Neural progenitor cell (in vitro differentiated cells): ENCODE data around the gene KRTAP9-8.

Experiments
- CTCF ChIP-seq: fragments of 200-600 bp; sonication (generic); IDR thresholded peaks from 2 replicates; pipeline ENCODE4 v1.5.1; 2017; ENCODE audit warnings: antibody characterized with exemption, mild to moderate bottlenecking
- EZH2 ChIP-seq: fragments of 200-600 bp; sonication (generic); IDR thresholded peaks from 2 replicates; pipeline ENCODE4 v1.6.1; 2017; ENCODE audit warnings: antibody characterized with exemption, mild to moderate bottlenecking, moderate library complexity

GRCh38 chr17:41263212-41263611, 25.4 kb downstream of the KRTAP9-8 start:
- no peak for TF ChIP-seq EZH2
- TF ChIP-seq CTCF = no peak
